ENCODE data around the gene CELSR1.

Gene CELSR1

GRCh38 chr22:46442217-46442853 lies 95.1 kb downstream of the CELSR1 start:
- no peaks in the 10 kb centered on the region for H3K36me3 Mint-ChIP-seq (ENCODE audit: low read depth)
- no peaks in the 10 kb centered on the region for H3K27me3 Mint-ChIP-seq
- H3K4me1 Mint-ChIP-seq (ENCODE audit: low read depth): no peaks in the 10 kb centered on the region
- no peak for DNase-seq
- no peak overlapping the region for H3K4me3 Mint-ChIP-seq
- H3K27ac Mint-ChIP-seq: no peak overlapping the region
- H3K9me3 Mint-ChIP-seq: no peaks in the 10 kb centered on the region

- Mint-ChIP-seq H3K4me1 (ENCODE audit: low read depth) (no peaks in the 10 kb centered on the region), H3K9me3 (no peaks in the 10 kb centered on the region)
- no peak for DNase-seq
These were observed 97.6 kb downstream of the CELSR1 start for GRCh38 chr22:46439576-46440465.

GRCh38 chr22:46439111-46439510 lies 98.3 kb downstream of the CELSR1 start:
- no peaks in the 10 kb centered on the region for H3K27me3 Mint-ChIP-seq
- no peaks in the 10 kb centered on the region for H3K9me3 Mint-ChIP-seq
- H3K36me3 Mint-ChIP-seq (ENCODE audit: low read depth): no peaks in the 10 kb centered on the region
- no peak overlapping the region for H3K27ac Mint-ChIP-seq
- no peaks in the 10 kb centered on the region for H3K4me1 Mint-ChIP-seq (ENCODE audit: low read depth)
- no peak overlapping the region for H3K4me3 Mint-ChIP-seq
- no peak for DNase-seq

More at GRCh38 chr22:46439576-46440465, 97.6 kb downstream of the CELSR1 start:
- H3K36me3 Mint-ChIP-seq (ENCODE audit: low read depth): no peaks in the 10 kb centered on the region
- H3K4me3 Mint-ChIP-seq: no peak overlapping the region
- H3K27ac Mint-ChIP-seq: no peak overlapping the region
- no peaks in the 10 kb centered on the region for H3K27me3 Mint-ChIP-seq

- H3K9me3 Mint-ChIP-seq: no peaks in the 10 kb centered on the region
- DNase-seq: no peak
- H3K27me3 Mint-ChIP-seq: no peaks in the 10 kb centered on the region
- H3K27ac Mint-ChIP-seq: no peak overlapping the region
- H3K4me3 Mint-ChIP-seq: no peak overlapping the region
- H3K4me1 Mint-ChIP-seq (ENCODE audit: low read depth): no peaks in the 10 kb centered on the region
- H3K36me3 Mint-ChIP-seq (ENCODE audit: low read depth): no peaks in the 10 kb centered on the region
These were observed 99.6 kb downstream of the CELSR1 start for GRCh38 chr22:46437671-46438440.

- no peak overlapping the region for H3K27ac Mint-ChIP-seq
- no peak overlapping the region for H3K4me3 Mint-ChIP-seq
These were observed 100.7 kb downstream of the CELSR1 start for GRCh38 chr22:46436595-46437175.

GRCh38 chr22:46433318-46433717 lies 104.1 kb downstream of the CELSR1 start:
- no peaks in the 10 kb centered on the region for H3K27me3 Mint-ChIP-seq
- DNase-seq: no peak
- H3K9me3 Mint-ChIP-seq: no peaks in the 10 kb centered on the region
- peak overlapping the region; percentile 68 for H3K4me3 Mint-ChIP-seq
- H3K36me3 Mint-ChIP-seq (ENCODE audit: low read depth): no peaks in the 10 kb centered on the region
- H3K4me1 Mint-ChIP-seq (ENCODE audit: low read depth): peaks cover 12% of the 10 kb centered on the region
- no peak overlapping the region for H3K27ac Mint-ChIP-seq

More at GRCh38 chr22:46436595-46437175, 100.7 kb downstream of the CELSR1 start:
- DNase-seq: no peak
- peaks cover 11% of the 10 kb centered on the region for H3K4me1 Mint-ChIP-seq (ENCODE audit: low read depth)
- H3K27me3 Mint-ChIP-seq: no peaks in the 10 kb centered on the region
- H3K36me3 Mint-ChIP-seq (ENCODE audit: low read depth): no peaks in the 10 kb centered on the region
- H3K9me3 Mint-ChIP-seq: no peaks in the 10 kb centered on the region

GRCh38 chr22:46432164-46433068 lies 105.0 kb downstream of the CELSR1 start:
- H3K36me3 Mint-ChIP-seq (ENCODE audit: low read depth): no peaks in the 10 kb centered on the region
- no peaks in the 10 kb centered on the region for H3K27me3 Mint-ChIP-seq
- peak overlapping the region; percentile 77 for H3K27ac Mint-ChIP-seq
- peak overlapping the region; percentile 68 for H3K4me3 Mint-ChIP-seq
- DNase-seq: peak; percentile 58
- H3K4me1 Mint-ChIP-seq (ENCODE audit: low read depth): peaks cover 12% of the 10 kb centered on the region
- H3K9me3 Mint-ChIP-seq: no peaks in the 10 kb centered on the region

GRCh38 chr22:46430961-46431838 lies 106.2 kb downstream of the CELSR1 start:
- Mint-ChIP-seq H3K27me3 (no peaks in the 10 kb centered on the region), H3K36me3 (ENCODE audit: low read depth) (no peaks in the 10 kb centered on the region), H3K9me3 (no peaks in the 10 kb centered on the region), H3K4me3 (no peak overlapping the region), H3K27ac (peak overlapping the region; percentile 77), H3K4me1 (ENCODE audit: low read depth) (peaks cover 14% of the 10 kb centered on the region)
- no peak for DNase-seq

GRCh38 chr22:46429325-46429853 lies 108.0 kb downstream of the CELSR1 start:
- no peak for DNase-seq
- H3K27ac Mint-ChIP-seq: no peak overlapping the region
- no peaks in the 10 kb centered on the region for H3K36me3 Mint-ChIP-seq (ENCODE audit: low read depth)
- no peaks in the 10 kb centered on the region for H3K27me3 Mint-ChIP-seq
- H3K4me3 Mint-ChIP-seq: no peak overlapping the region
- H3K4me1 Mint-ChIP-seq (ENCODE audit: low read depth): peaks cover 22% of the 10 kb centered on the region
- no peaks in the 10 kb centered on the region for H3K9me3 Mint-ChIP-seq

- Mint-ChIP-seq H3K4me3 (no peak overlapping the region), H3K9me3 (no peaks in the 10 kb centered on the region), H3K27me3 (no peaks in the 10 kb centered on the region), H3K27ac (no peak overlapping the region), H3K4me1 (ENCODE audit: low read depth) (peaks cover 22% of the 10 kb centered on the region), H3K36me3 (ENCODE audit: low read depth) (no peaks in the 10 kb centered on the region)
- no peak for DNase-seq
These were observed 108.7 kb downstream of the CELSR1 start for GRCh38 chr22:46428602-46429324.

GRCh38 chr22:46428171-46428570 lies 109.2 kb downstream of the CELSR1 start:
- H3K4me3 Mint-ChIP-seq: no peak overlapping the region
- H3K4me1 Mint-ChIP-seq (ENCODE audit: low read depth): peaks cover 22% of the 10 kb centered on the region
- no peaks in the 10 kb centered on the region for H3K36me3 Mint-ChIP-seq (ENCODE audit: low read depth)
- no peaks in the 10 kb centered on the region for H3K27me3 Mint-ChIP-seq
- no peak overlapping the region for H3K27ac Mint-ChIP-seq
- H3K9me3 Mint-ChIP-seq: no peaks in the 10 kb centered on the region
- DNase-seq: no peak

GRCh38 chr22:46425016-46425415 lies 112.4 kb downstream of the CELSR1 start:
- Mint-ChIP-seq H3K36me3 (ENCODE audit: low read depth) (no peaks in the 10 kb centered on the region), H3K27me3 (no peaks in the 10 kb centered on the region), H3K9me3 (no peaks in the 10 kb centered on the region), H3K4me3 (no peak overlapping the region), H3K4me1 (ENCODE audit: low read depth) (peaks cover 9% of the 10 kb centered on the region), H3K27ac (no peak overlapping the region)
- DNase-seq: no peak
